SU-DHL-6 (cell line): ENCODE data around the gene CRISPLD2.

Source experiments
- H2AFZ ChIP-seq: fragments of 200-600 bp; sonication (generic); 2 replicates; pipeline ENCODE4 v1.6.1; 2014; ENCODE audit warnings: low read depth, mild to moderate bottlenecking, moderate library complexity, mixed read lengths, antibody characterized with exemption, low read length; ENCODE audit not compliant: severe bottlenecking
- H3F3A ChIP-seq: fragments of 200-600 bp; shearing (Covaris generic); 2 replicates; pipeline ENCODE4 v1.6.0; 2016; ENCODE audit warnings: antibody characterized with exemption, mild to moderate bottlenecking; ENCODE audit not compliant: insufficient read depth
- H3K27ac ChIP-seq: fragments of 200-600 bp; sonication (generic); 2 replicates; pipeline ENCODE4 v1.5.1; 2016; ENCODE audit warnings: low read depth, mild to moderate bottlenecking, low read length, moderate library complexity, mixed read lengths
- H3K27me3 ChIP-seq: fragments of 200-600 bp; sonication (generic), shearing (Covaris generic); 2 replicates; pipeline ENCODE4 v1.6.0; 2014; ENCODE audit warnings: mild to moderate bottlenecking, low read length
- H3K36me3 ChIP-seq: fragments of 200-600 bp; sonication (generic); 2 replicates; pipeline ENCODE4 v1.6.1; 2014; ENCODE audit warnings: mild to moderate bottlenecking, low read length, mixed read lengths
- H3K4me2 ChIP-seq: fragments of 300-600, 200-600 bp; shearing (Covaris generic), sonication (generic); 2 replicates; pipeline ENCODE4 v1.6.0; 2014; ENCODE audit warnings: low read length, low read depth, mild to moderate bottlenecking; ENCODE audit not compliant: poor library complexity, severe bottlenecking
- H3K4me3 ChIP-seq: fragments of 200-600 bp; sonication (generic); 2 replicates; pipeline ENCODE4 v1.5.1; 2014; ENCODE audit warnings: antibody characterized with exemption, low read length, mild to moderate bottlenecking, mixed read lengths; ENCODE audit not compliant: insufficient read depth, poor library complexity, severe bottlenecking
- H3K79me2 ChIP-seq: fragments of 200-600 bp; sonication (generic); 2 replicates; pipeline ENCODE4 v1.6.1; 2014; ENCODE audit warnings: mild to moderate bottlenecking, low read length, moderate library complexity; ENCODE audit not compliant: insufficient read depth
- H3K9ac ChIP-seq: fragments of 200-600 bp; sonication (generic); 2 replicates; pipeline ENCODE4 v1.7.0; 2014; ENCODE audit warnings: mild to moderate bottlenecking, low read length
- H3K9me2 ChIP-seq: fragments of 200-600 bp; sonication (generic); replicated peaks from 2 replicates; pipeline ENCODE4 v1.6.1; 2014; ENCODE audit warnings: low read length; ENCODE audit not compliant: insufficient read depth
- H3K9me3 ChIP-seq: fragments of 200-600 bp; sonication (generic); 2 replicates; pipeline ENCODE4 v1.6.1; 2014; ENCODE audit warnings: low read length, mixed read lengths; ENCODE audit not compliant: insufficient read depth
- H4K20me1 ChIP-seq: fragments of 200-600 bp; sonication (generic); 2 replicates; pipeline ENCODE4 v1.6.1; 2014; ENCODE audit warnings: low read depth, mild to moderate bottlenecking, antibody characterized with exemption, low read length, moderate library complexity, mixed read lengths
- CTCF ChIP-seq: fragments of 200-600 bp; sonication (generic); IDR thresholded peaks from one replicate; pipeline ENCODE4 v1.5.1; 2017; ENCODE audit warnings: antibody characterized with exemption, mild to moderate bottlenecking, low read length, moderate library complexity; ENCODE audit not compliant: insufficient read depth, poor library complexity, severe bottlenecking
- EZH2phosphoT487 ChIP-seq: fragments of 200-600 bp; sonication (generic), shearing (Covaris generic); conservative IDR thresholded peaks from 2 replicates; pipeline ENCODE4 v1.6.1; 2018; ENCODE audit warnings: mild to moderate bottlenecking, antibody characterized with exemption, low read length, moderate library complexity, mixed read lengths

CRISPLD2 gene

GRCh38 chr16:84918006-84918909 lies 98.5 kb downstream of the CRISPLD2 start:
- no peaks in the 10 kb centered on the region for H3K27me3 ChIP-seq
- TF ChIP-seq CTCF (no peak), EZH2phosphoT487 (no peak)

GRCh38 chr16:84919269-84919668 lies 99.5 kb downstream of the CRISPLD2 start:
- Histone ChIP-seq H3K36me3 (no peaks in the 10 kb centered on the region), H3K27ac (no peak overlapping the region), H3K79me2 (no peaks in the 10 kb centered on the region), H3K9me2 (no peaks in the 10 kb centered on the region), H3K4me3 (no peak overlapping the region), H2AFZ (no peak overlapping the region), H3K4me2 (no peak overlapping the region), H3K9ac (no peak overlapping the region), H3F3A (no peaks in the 10 kb centered on the region), H3K27me3 (no peaks in the 10 kb centered on the region), H3K9me3 (no peaks in the 10 kb centered on the region), H4K20me1 (no peaks in the 10 kb centered on the region)
- TF ChIP-seq CTCF, result no peak
- TF ChIP-seq EZH2phosphoT487, result no peak

More at GRCh38 chr16:84918006-84918909, 98.5 kb downstream of the CRISPLD2 start:
- Histone ChIP-seq H2AFZ (no peak overlapping the region), H3K9ac (no peak overlapping the region), H3K4me3 (no peak overlapping the region), H3F3A (no peaks in the 10 kb centered on the region), H3K79me2 (no peaks in the 10 kb centered on the region), H3K9me2 (no peaks in the 10 kb centered on the region), H3K4me2 (no peak overlapping the region), H3K27ac (no peak overlapping the region), H4K20me1 (no peaks in the 10 kb centered on the region), H3K36me3 (no peaks in the 10 kb centered on the region), H3K9me3 (no peaks in the 10 kb centered on the region)

- H3K9me3 ChIP-seq, result no peaks in the 10 kb centered on the region
- H3F3A ChIP-seq, result no peaks in the 10 kb centered on the region
- no peaks in the 10 kb centered on the region for H3K36me3 ChIP-seq
- H2AFZ ChIP-seq, result no peak overlapping the region
- H3K4me3 ChIP-seq, result no peak overlapping the region
- no peak overlapping the region for H3K27ac ChIP-seq
- H3K27me3 ChIP-seq, result no peaks in the 10 kb centered on the region
- no peak for TF ChIP-seq EZH2phosphoT487
- no peak for TF ChIP-seq CTCF
- no peaks in the 10 kb centered on the region for H3K79me2 ChIP-seq
- H3K9ac ChIP-seq, result no peak overlapping the region
- no peak overlapping the region for H3K4me2 ChIP-seq
- H3K9me2 ChIP-seq, result no peaks in the 10 kb centered on the region
- H4K20me1 ChIP-seq, result no peaks in the 10 kb centered on the region
Observed at GRCh38 chr16:84919708-84920107, 99.9 kb downstream of the CRISPLD2 start.
